ENCODE data around the gene GATA2. TPM values are rescaled to one million over a fixed set of nuclear protein-coding genes. Genes with fewer than 3 reads are reported as not detected.

Gene GATA2
- total and polyA plus RNA-seq, 2 of the 13 experiments (the other 11 are each of a cell fraction or from before 2014, with no cell fraction given), result 3.5 to 6.2 TPM

DNA sequence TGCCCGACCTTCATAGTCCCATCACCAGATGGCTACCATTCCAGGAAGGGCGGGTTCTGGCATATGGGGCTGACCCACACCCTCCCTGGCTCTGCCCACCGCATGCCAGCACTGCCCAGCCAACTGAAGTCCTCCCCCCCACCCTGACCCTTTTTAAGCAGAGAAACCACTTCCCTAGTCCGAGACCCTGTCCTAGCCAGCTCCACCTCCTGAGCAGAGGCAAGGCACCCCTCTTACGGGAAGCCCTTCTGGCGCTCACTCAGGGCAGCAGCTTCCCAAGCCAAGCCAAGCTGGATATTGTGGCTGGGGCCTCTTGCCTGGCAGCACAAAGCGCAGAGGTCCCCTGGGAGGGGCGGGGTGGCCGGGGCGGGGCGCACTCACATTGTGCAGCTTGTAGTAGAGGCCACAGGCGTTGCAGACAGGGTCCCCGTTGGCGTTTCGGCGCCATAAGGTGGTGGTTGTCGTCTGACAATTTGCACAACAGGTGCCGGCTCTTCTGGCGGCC lies 11.5 kb downstream of the GATA2 start:
- no peak overlapping the region for H2AFZ ChIP-seq (ENCODE audit: low read length)
- H3K9ac ChIP-seq (ENCODE audit: insufficient read depth, low read depth, low read length), result no peak overlapping the region
- no peak overlapping the region for H3K4me2 ChIP-seq (ENCODE audit: low read depth, low read length)
- POLR2A ChIA-PET, result no interaction called here
- H3K9me3 ChIP-seq (ENCODE audit: low read length), result no peaks in the 10 kb centered on the region
- WGBS (ENCODE audit: low lambda C conversion rate), result 97% methylated on average over 17 of the region's 19 CpGs
- intact Hi-C loops (cut with micrococcal nuclease; ENCODE audit: unreplicated experiment) (no loop called here), in situ Hi-C loops (cut with HindIII; ENCODE audit: extremely low pct_ligation_motif_present, low pct_unique_long_range_greater_than_20kb) (no loop called here)
- CTCF ChIA-PET (ENCODE audit: low intra/inter-chr PET ratio, low total read pairs), result no interaction called here
- H3K36me3 ChIP-seq (replicated peaks in 1 of 2; ENCODE audit: control insufficient read depth in 1 of 2, insufficient read depth in 2 of 2, low read length in 2 of 2), result peaks cover 6 to 47% of the 10 kb centered on the region in 2 experiments; a peak in 3 of 5 replicates
- ATAC-seq, result no peak
- no peak overlapping the region for H3K27ac ChIP-seq (ENCODE audit: extremely low read length, insufficient read depth, low read length)
- no peak for DNase-seq (ENCODE audit: low spot score)
- peaks cover 0 to 5% of the 10 kb centered on the region in 2 experiments; a peak in 1 of 5 replicates for H3K27me3 ChIP-seq (ENCODE audit: control insufficient read depth in 1 of 2, insufficient read depth in 2 of 2, low read length in 2 of 2)
- no peaks in the 10 kb centered on the region for H3K79me2 ChIP-seq (ENCODE audit: insufficient read depth, low read length)
- peaks cover 14% of the 10 kb centered on the region for H3K4me1 ChIP-seq (ENCODE audit: insufficient read depth, low read length)
- TF ChIP-seq SIX4 (CRISPR knock-in tag; IDR thresholded peaks at IDR 0.05) (no peak), ZNF691 (CRISPR knock-in tag; IDR thresholded peaks at IDR 0.05; ENCODE audit: borderline replicate concordance, low read depth) (no peak), ZNF121 (CRISPR knock-in tag; IDR thresholded peaks at IDR 0.05) (no peak), ARID3A (IDR thresholded peaks at IDR 0.05; ENCODE audit: low read depth, low read length) (no peak), ZNF30 (CRISPR knock-in tag; IDR thresholded peaks at IDR 0.05) (no peak), SP2 (CRISPR knock-in tag; IDR thresholded peaks at IDR 0.05) (no peak), ZNF674 (CRISPR knock-in tag; IDR thresholded peaks at IDR 0.05; ENCODE audit: low read depth) (no peak), RFXAP (CRISPR knock-in tag; IDR thresholded peaks at IDR 0.05; ENCODE audit: borderline replicate concordance) (no peak), ZSCAN30 (CRISPR knock-in tag; IDR thresholded peaks at IDR 0.05) (no peak), ZNF362 (CRISPR knock-in tag; IDR thresholded peaks at IDR 0.05; ENCODE audit: borderline replicate concordance) (no peak), ZUFSP (CRISPR knock-in tag; IDR thresholded peaks at IDR 0.05; ENCODE audit: borderline replicate concordance) (no peak)
- TF ChIP-seq, protein P1, sequence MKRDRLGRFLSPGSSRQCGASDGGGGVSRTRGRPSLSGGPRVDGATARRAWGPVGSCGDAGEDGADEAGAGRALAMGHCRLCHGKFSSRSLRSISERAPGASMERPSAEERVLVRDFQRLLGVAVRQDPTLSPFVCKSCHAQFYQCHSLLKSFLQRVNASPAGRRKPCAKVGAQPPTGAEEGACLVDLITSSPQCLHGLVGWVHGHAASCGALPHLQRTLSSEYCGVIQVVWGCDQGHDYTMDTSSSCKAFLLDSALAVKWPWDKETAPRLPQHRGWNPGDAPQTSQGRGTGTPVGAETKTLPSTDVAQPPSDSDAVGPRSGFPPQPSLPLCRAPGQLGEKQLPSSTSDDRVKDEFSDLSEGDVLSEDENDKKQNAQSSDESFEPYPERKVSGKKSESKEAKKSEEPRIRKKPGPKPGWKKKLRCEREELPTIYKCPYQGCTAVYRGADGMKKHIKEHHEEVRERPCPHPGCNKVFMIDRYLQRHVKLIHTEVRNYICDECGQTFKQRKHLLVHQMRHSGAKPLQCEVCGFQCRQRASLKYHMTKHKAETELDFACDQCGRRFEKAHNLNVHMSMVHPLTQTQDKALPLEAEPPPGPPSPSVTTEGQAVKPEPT (CRISPR knock-in tag; IDR thresholded peaks at IDR 0.05; ENCODE audit: low read depth), result no peak
- no TSS peak for BruUV-seq (replicated peaks)
- FAIRE-seq, result no peak
- H3K4me3 ChIP-seq (replicated peaks in 1 of 3; ENCODE audit: insufficient read depth in 1 of 3, low read depth in 2 of 3, low read length in 3 of 3), result no peak overlapping the region
- H4K20me1 ChIP-seq (ENCODE audit: insufficient read depth, low read length), result no peaks in the 10 kb centered on the region; the same call in 1 of the 2 replicates
